Measurements from ENCODE around the gene ADARB1. TPM values are rescaled to one million over a fixed set of nuclear protein-coding genes. Genes with fewer than 3 reads are reported as not detected.

Gene ADARB1
- total and polyA plus RNA-seq, 9 of the 15 experiments (the other 6 are each of a cell fraction or from before 2014, with no cell fraction given): 6.7 to 16.0 (median 8.3) TPM

- Histone ChIP-seq H3K9ac (ENCODE audit: insufficient read depth in 1 of 2, low read depth in 2 of 2, low read length in 2 of 2) (no peak overlapping the region), H3K79me2 (ENCODE audit: control insufficient read depth, insufficient read depth, low read length) (no peaks in the 10 kb centered on the region), H3K9me1 (ENCODE audit: control insufficient read depth, insufficient read depth, low read length) (no peaks in the 10 kb centered on the region), H3K27ac (ENCODE audit: extremely low read depth, low read depth, low read length) (no peak overlapping the region), H3K27me3 (ENCODE audit: control insufficient read depth in 2 of 2, insufficient read depth in 2 of 2, low read length in 2 of 2) (peaks cover 62 to 81% of the 10 kb centered on the region in 2 experiments), H2AFZ (ENCODE audit: low read depth, low read length) (no peak overlapping the region), H3K4me1 (replicated peaks in 1 of 2; ENCODE audit: control insufficient read depth in 2 of 2, insufficient read depth in 2 of 2, low read length in 2 of 2) (peaks cover 0 to 6% of the 10 kb centered on the region in 2 experiments; a peak in 1 of 5 replicates), H4K20me1 (replicated peaks; ENCODE audit: control insufficient read depth, insufficient read depth, low read length) (peaks cover 11% of the 10 kb centered on the region; the same call in 1 of the 2 replicates), H3K36me3 (ENCODE audit: control insufficient read depth, insufficient read depth, low read length) (no peaks in the 10 kb centered on the region), H3K9me3 (replicated peaks; ENCODE audit: control insufficient read depth, insufficient read depth, low read depth, low read length) (no peaks in the 10 kb centered on the region), H3K4me3 (no peak overlapping the region), H3K4me2 (ENCODE audit: insufficient read depth, low read length) (no peak overlapping the region)
- no peak for DNase-seq (ENCODE audit: extremely low read depth in 1 of 4, low spot score in 3 of 4)
- intact Hi-C loops (cut with micrococcal nuclease): no loop called here
- WGBS (ENCODE audit: insufficient coverage, low coverage, missing lambda C conversion rate): 26% methylated on average over 22 of the region's 22 CpGs
- in situ Hi-C loops (cut with MboI): no loop called here
- no peak for ATAC-seq
- no TSS peak for BruUV-seq (replicated peaks)
- no peak for FAIRE-seq
- TF ChIP-seq E4F1 (CRISPR knock-in tag; IDR thresholded peaks at IDR 0.05; ENCODE audit: borderline replicate concordance) (no peak), ETV5 (CRISPR knock-in tag; IDR thresholded peaks at IDR 0.05; ENCODE audit: low read depth) (no peak)
- ChIA-PET POLR2A (no interaction called here), CTCF (ENCODE audit: low intra/inter-chr PET ratio) (no interaction called here)
Measured at GRCh38 chr21:45056296-45056904, 18.0 kb upstream of the ADARB1 start.

All from K562 (cell line).